Panc1 (cell line): ENCODE data around the gene IL16. TPM values are rescaled to one million over a fixed set of nuclear protein-coding genes. Genes with fewer than 3 reads are reported as not detected.

Experiments
- ATAC-seq: fragments of 200-7000 bp; cut with Tn5 transposase; 2 replicates; pipeline ENCODE4 v1.9.1; 2020; ENCODE audit warnings: mild to moderate bottlenecking, moderate library complexity
- BruUV-seq: library from RNA; stranded (reverse); fragments of 400-500 nt; replicated peaks from 2 replicates; lab custom pipeline; 2021; lab: Mats Ljungman, UMichigan
- CTCF ChIA-PET: fragments of 300-600 bp; sonication (Branson Sonifier 250); formaldehyde crosslinking; loops from one replicate; lab custom pipeline; 2022; ENCODE audit warnings: antibody characterized with exemption; lab: Charles Lee
- POLR2A ChIA-PET: fragments of 300-600 bp; sonication (Branson Sonifier 250); formaldehyde crosslinking; loops from one replicate; lab custom pipeline; 2022; ENCODE audit warnings: antibody characterized with exemption; lab: Charles Lee
- DNase-seq: peaks from one replicate; pipeline ENCODE4 v3.0.0-alpha.2; 2010; ENCODE audit warnings: low read depth, low spot score
- H3K27ac ChIP-seq: 2 replicates; pipeline ENCODE4 v1.5.1; 2011; ENCODE audit warnings: mild to moderate bottlenecking, low read length, inconsistent platforms
- H3K27me3 ChIP-seq: fragments of 200-500 bp; sonication (Bioruptor generic); 2 replicates; pipeline ENCODE4 v1.6.0; 2014; ENCODE audit warnings: low read length, inconsistent platforms; ENCODE audit not compliant: control insufficient read depth, insufficient read depth
- H3K36me3 ChIP-seq: fragments of 200-500 bp; sonication (Bioruptor generic); 2 replicates; pipeline ENCODE4 v1.5.1; 2014; ENCODE audit warnings: inconsistent platforms, mild to moderate bottlenecking, low read length, moderate library complexity; ENCODE audit not compliant: control insufficient read depth, insufficient read depth
- H3K4me1 ChIP-seq: 2 replicates; pipeline ENCODE4 v1.5.1; 2011; ENCODE audit warnings: inconsistent platforms, mild to moderate bottlenecking, low read length, moderate library complexity; ENCODE audit not compliant: control insufficient read depth, insufficient read depth
- H3K4me3 ChIP-seq, 2 experiments: 2 replicates each; pipeline ENCODE4 v1.5.1; 2011 to 2012; ENCODE audit warnings: low read depth in 2 of 2, low read length in 2 of 2, mild to moderate bottlenecking in 2 of 2, inconsistent platforms in 1 of 2, moderate library complexity in 1 of 2
- H3K9me3 ChIP-seq: fragments of 200-500 bp; sonication (Bioruptor generic); 2 replicates; pipeline ENCODE4 v1.5.1; 2014; ENCODE audit warnings: low read depth, mild to moderate bottlenecking, inconsistent platforms, low read length, moderate library complexity; ENCODE audit not compliant: control insufficient read depth, insufficient read depth
- CTCF ChIP-seq: fragments of 450-650 bp; IDR thresholded peaks from 2 replicates; pipeline ENCODE4 v1.5.1; 2017; ENCODE audit warnings: mild to moderate bottlenecking
- POLR2AphosphoS5 ChIP-seq: IDR thresholded peaks from 2 replicates; pipeline ENCODE4 v1.6.1; 2012; ENCODE audit warnings: mild to moderate bottlenecking, low read depth, low read length, moderate library complexity
- SIN3A ChIP-seq: IDR thresholded peaks from 2 replicates; pipeline ENCODE4 v1.6.1; 2012; ENCODE audit warnings: low read depth, mild to moderate bottlenecking, low read length, moderate library complexity, borderline replicate concordance; ENCODE audit not compliant: insufficient read depth
- TCF7L2 ChIP-seq: IDR thresholded peaks from 2 replicates; pipeline ENCODE4 v1.6.1; 2011; ENCODE audit warnings: mild to moderate bottlenecking, low read depth, low read length, inconsistent platforms
- in situ Hi-C: cut with HindIII; loops from 2 replicates; pipeline ENCODE4 v1.10.0; 2016; ENCODE audit warnings: low sequenced_read_pairs, low pct_unique_long_range_greater_than_20kb
- intact Hi-C: fragments of 100-400 bp; cut with micrococcal nuclease; formaldehyde crosslinking; loops from one replicate; pipeline ENCODE4 v1.10.0; 2022; ENCODE audit not compliant: unreplicated experiment
- total RNA-seq: library from RNA; stranded (reverse); gene quantifications from one replicate; pipeline ENCODE4 v1.2.1, GENCODE V29; 2021; ENCODE audit not compliant: unreplicated experiment
- TF ChIP-seq, protein P1 (sequence below), 2 experiments: IDR thresholded peaks; 2 replicates each; pipeline ENCODE4 v1.6.1; 2011 to 2012; ENCODE audit warnings: low read depth in 2 of 2, control low read depth in 1 of 2, low read length in 1 of 2, mild to moderate bottlenecking in 1 of 2, moderate library complexity in 1 of 2; ENCODE audit not compliant: insufficient read depth in 1 of 2

IL16 gene
- total RNA-seq, 1 experiment from 2014 or later = 1.0 TPM

DNA sequence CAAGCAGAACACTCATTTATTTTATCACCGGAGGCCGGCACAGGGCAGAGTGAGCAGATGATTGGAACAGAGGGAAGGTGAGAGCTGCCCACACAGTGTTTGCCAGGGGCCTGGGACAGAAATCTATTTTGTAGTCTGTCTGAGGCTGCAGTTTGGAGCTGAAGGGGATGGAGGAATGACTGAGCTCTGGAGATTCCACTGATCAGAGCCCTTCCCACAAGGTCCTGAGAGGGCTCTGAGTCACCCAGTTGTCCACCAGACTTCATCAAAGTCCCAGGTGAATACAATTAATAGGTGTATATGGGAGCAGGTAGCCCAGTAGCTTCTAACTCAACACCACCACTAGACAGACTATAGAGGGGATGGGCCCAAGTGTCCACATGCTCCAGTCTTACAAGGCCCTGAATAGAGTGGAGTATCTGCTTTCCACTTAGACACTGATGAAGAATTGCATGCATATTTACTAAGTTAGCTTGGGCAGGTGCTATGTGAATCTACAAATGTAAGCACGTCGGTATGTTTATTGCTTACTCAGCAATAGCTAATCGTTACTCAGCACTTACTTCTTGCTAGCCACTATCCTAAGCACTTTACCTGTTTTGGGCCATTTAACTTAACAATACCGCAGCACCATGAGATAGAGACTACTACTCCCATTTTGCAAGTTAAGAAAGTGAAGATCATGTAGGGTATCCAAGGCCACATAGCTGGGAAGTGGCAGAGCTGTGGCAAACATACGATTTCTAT lies 130.0 kb downstream of the IL16 start:
- Histone ChIP-seq H3K27ac (no peak overlapping the region), H3K4me1 (0 out of 2 replicates have a peak, but pooled peaks cover 3% of the 10 kb centered on the region), H3K36me3 (no peaks in the 10 kb centered on the region; the same call in 1 of the 2 replicates), H3K4me3 (no peak overlapping the region), H3K27me3 (no peaks in the 10 kb centered on the region), H3K9me3 (no peaks in the 10 kb centered on the region)
- ChIA-PET POLR2A (no interaction called here), CTCF (interaction anchor here (1.5 kb wide), 1 partner anchor 61 kb away, joined by 3 read pairs; no protein-coding TSS in a partner anchor)
- intact Hi-C loops = no loop called here
- TF ChIP-seq CTCF (no peak), SIN3A (no peak), TCF7L2 (no peak), POLR2AphosphoS5 (no peak)
- TF ChIP-seq, protein P1, sequence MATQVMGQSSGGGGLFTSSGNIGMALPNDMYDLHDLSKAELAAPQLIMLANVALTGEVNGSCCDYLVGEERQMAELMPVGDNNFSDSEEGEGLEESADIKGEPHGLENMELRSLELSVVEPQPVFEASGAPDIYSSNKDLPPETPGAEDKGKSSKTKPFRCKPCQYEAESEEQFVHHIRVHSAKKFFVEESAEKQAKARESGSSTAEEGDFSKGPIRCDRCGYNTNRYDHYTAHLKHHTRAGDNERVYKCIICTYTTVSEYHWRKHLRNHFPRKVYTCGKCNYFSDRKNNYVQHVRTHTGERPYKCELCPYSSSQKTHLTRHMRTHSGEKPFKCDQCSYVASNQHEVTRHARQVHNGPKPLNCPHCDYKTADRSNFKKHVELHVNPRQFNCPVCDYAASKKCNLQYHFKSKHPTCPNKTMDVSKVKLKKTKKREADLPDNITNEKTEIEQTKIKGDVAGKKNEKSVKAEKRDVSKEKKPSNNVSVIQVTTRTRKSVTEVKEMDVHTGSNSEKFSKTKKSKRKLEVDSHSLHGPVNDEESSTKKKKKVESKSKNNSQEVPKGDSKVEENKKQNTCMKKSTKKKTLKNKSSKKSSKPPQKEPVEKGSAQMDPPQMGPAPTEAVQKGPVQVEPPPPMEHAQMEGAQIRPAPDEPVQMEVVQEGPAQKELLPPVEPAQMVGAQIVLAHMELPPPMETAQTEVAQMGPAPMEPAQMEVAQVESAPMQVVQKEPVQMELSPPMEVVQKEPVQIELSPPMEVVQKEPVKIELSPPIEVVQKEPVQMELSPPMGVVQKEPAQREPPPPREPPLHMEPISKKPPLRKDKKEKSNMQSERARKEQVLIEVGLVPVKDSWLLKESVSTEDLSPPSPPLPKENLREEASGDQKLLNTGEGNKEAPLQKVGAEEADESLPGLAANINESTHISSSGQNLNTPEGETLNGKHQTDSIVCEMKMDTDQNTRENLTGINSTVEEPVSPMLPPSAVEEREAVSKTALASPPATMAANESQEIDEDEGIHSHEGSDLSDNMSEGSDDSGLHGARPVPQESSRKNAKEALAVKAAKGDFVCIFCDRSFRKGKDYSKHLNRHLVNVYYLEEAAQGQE (IDR thresholded peaks at IDR 0.05; ENCODE audit: insufficient read depth in 1 of 2, low read depth in 2 of 2, low read length in 1 of 2) = no peak
- ATAC-seq (no peak), DNase-seq (no peak)
- BruUV-seq = no TSS peak
- in situ Hi-C loops = no loop called here

- in situ Hi-C loops = no loop called here
- H3K9me3 ChIP-seq = no peaks in the 10 kb centered on the region
- 0 out of 2 replicates have a peak, but pooled peaks cover 3% of the 10 kb centered on the region for H3K4me1 ChIP-seq
- no peaks in the 10 kb centered on the region; the same call in 1 of the 2 replicates for H3K36me3 ChIP-seq
- ATAC-seq (no peak), DNase-seq (no peak)
- BruUV-seq = no TSS peak
- intact Hi-C loops = no loop called here
- no peaks in the 10 kb centered on the region for H3K27me3 ChIP-seq
- TF ChIP-seq SIN3A (no peak), POLR2AphosphoS5 (no peak), TCF7L2 (no peak), CTCF (no peak)
- TF ChIP-seq, protein P1 (IDR thresholded peaks at IDR 0.05; ENCODE audit: insufficient read depth in 1 of 2, low read depth in 2 of 2, low read length in 1 of 2) = no peak
- POLR2A ChIA-PET = no interaction called here
- CTCF ChIA-PET = interaction anchor here (1.5 kb wide), 1 partner anchor 61 kb away, joined by 3 read pairs; no protein-coding TSS in a partner anchor
- H3K4me3 ChIP-seq = no peak overlapping the region
- H3K27ac ChIP-seq = no peak overlapping the region
Observed at GRCh38 chr15:81327516-81327915, 130.8 kb downstream of the IL16 start.
